HTERT RPE-1 (cell line): Measurements from ENCODE around the gene ADGRF4.

Source experiments
- in situ Hi-C: fragments of 300-500 bp; cut with MboI; formaldehyde crosslinking; loops from 4 replicates; pipeline ENCODE4 v1.14.3; 2020; ENCODE audit warnings: low sequenced_read_pairs

The ADGRF4 gene

GRCh38 chr6:47681201-47681990 is 17.0 kb upstream of the ADGRF4 start:
- in situ Hi-C loops = no loop called here

GRCh38 chr6:47686411-47686810 is 12.0 kb upstream of the ADGRF4 start:
- in situ Hi-C loops = no loop called here

GRCh38 chr6:47687432-47687831 is 10.9 kb upstream of the ADGRF4 start:
- in situ Hi-C loops = no loop called here

- in situ Hi-C loops = no loop called here
Measured at GRCh38 chr6:47690214-47690613, 8.2 kb upstream of the ADGRF4 start.

- in situ Hi-C loops = no loop called here
Measured at GRCh38 chr6:47690791-47691190, 7.6 kb upstream of the ADGRF4 start.

- in situ Hi-C loops = no loop called here
Measured at GRCh38 chr6:47697925-47698324, 455 bp upstream of the ADGRF4 start.

- in situ Hi-C loops = no loop called here
Measured at GRCh38 chr6:47700053-47700452, 1.7 kb downstream of the ADGRF4 start.

GRCh38 chr6:47700596-47700995 is 2.2 kb downstream of the ADGRF4 start:
- in situ Hi-C loops = no loop called here

- in situ Hi-C loops = no loop called here
Measured at GRCh38 chr6:47701363-47701762, 3.0 kb downstream of the ADGRF4 start.

GRCh38 chr6:47709160-47709559 is 10.8 kb downstream of the ADGRF4 start:
- in situ Hi-C loops = no loop called here

GRCh38 chr6:47710295-47710694 is 11.9 kb downstream of the ADGRF4 start:
- in situ Hi-C loops = no loop called here

GRCh38 chr6:47713200-47713599 is 14.8 kb downstream of the ADGRF4 start:
- in situ Hi-C loops = no loop called here

GRCh38 chr6:47714802-47715201 is 16.4 kb downstream of the ADGRF4 start:
- in situ Hi-C loops = no loop called here

GRCh38 chr6:47715782-47716181 is 17.4 kb downstream of the ADGRF4 start:
- in situ Hi-C loops = no loop called here

GRCh38 chr6:47716207-47716606 is 17.8 kb downstream of the ADGRF4 start:
- in situ Hi-C loops = no loop called here

GRCh38 chr6:47718571-47718970 is 20.2 kb downstream of the ADGRF4 start:
- in situ Hi-C loops = no loop called here

GRCh38 chr6:47721189-47721588 is 22.8 kb downstream of the ADGRF4 start:
- in situ Hi-C loops = no loop called here

- in situ Hi-C loops = no loop called here
Measured at GRCh38 chr6:47722194-47722593, 23.8 kb downstream of the ADGRF4 start.

GRCh38 chr6:47724300-47724699 is 25.9 kb downstream of the ADGRF4 start:
- in situ Hi-C loops = no loop called here

GRCh38 chr6:47727391-47727790 is 29.0 kb downstream of the ADGRF4 start:
- in situ Hi-C loops = no loop called here

- in situ Hi-C loops = no loop called here
Measured at GRCh38 chr6:47729019-47729418, 30.6 kb downstream of the ADGRF4 start.

- in situ Hi-C loops = no loop called here
Measured at GRCh38 chr6:47729457-47729856, 31.1 kb downstream of the ADGRF4 start.
